GM18519 (cell line): ENCODE measurements around the gene ZFP1.

Experiments
- ATAC-seq: cut with Tn5 transposase; IDR thresholded peaks from one replicate; pipeline ENCODE4 v1.9.1; 2021; ENCODE audit warnings: mild to moderate bottlenecking, moderate library complexity; ENCODE audit not compliant: unreplicated experiment, low FRiP score

Gene ZFP1

GRCh38 chr16:75148311-75149195, at the start of gene ZFP1:
Gene ZFP1, plus strand, starts transcription at chr16:75148524. Its CDS starts 4,428 bp downstream, at chr16:75152952.
- peak; percentile 75 for ATAC-seq

- no peak for ATAC-seq
These were observed 49.2 kb upstream of the ZFP1 start for GRCh38 chr16:75099075-75099667.

GRCh38 chr16:75099738-75100602, 48.4 kb upstream of the ZFP1 start:
- ATAC-seq: no peak

DNA sequence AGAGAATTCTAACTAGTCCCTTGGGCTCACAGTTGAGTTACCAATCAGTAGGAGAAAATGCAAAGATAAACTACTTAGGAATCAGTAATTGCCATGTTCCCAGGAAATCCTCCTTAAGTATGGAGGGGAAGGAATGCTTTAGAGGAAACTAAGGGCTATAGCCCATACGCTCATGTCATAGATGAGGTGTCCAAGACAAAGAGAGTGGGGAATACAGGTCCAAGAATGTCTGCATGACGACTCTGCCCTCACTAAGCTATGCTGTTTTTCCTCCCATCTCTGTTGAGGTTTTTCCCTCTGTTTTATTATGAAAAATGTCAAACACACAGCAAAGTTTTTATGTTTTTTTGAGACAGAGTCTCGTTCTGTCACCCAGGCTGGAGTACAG, 47.7 kb upstream of the ZFP1 start:
- ATAC-seq: no peak

DNA sequence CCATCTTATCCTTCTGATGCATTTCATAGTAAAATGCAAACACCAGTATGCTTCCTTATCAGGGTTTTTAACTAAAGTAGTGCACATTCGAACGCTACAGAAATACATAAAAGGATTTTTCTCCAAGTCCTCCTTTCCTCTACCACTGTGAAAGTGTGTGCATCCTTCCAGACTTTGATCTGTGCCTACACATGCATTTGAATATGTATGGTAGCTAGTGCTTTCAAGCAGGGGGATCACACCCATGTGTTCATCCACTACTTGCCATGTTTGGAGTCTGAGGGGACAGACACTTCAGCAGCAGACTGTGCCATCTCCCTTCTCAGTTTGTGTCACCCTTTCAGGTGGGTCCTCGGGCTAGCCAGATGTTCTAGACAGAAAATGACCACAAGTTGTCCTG, 46.7 kb upstream of the ZFP1 start:
- no peak for ATAC-seq

DNA sequence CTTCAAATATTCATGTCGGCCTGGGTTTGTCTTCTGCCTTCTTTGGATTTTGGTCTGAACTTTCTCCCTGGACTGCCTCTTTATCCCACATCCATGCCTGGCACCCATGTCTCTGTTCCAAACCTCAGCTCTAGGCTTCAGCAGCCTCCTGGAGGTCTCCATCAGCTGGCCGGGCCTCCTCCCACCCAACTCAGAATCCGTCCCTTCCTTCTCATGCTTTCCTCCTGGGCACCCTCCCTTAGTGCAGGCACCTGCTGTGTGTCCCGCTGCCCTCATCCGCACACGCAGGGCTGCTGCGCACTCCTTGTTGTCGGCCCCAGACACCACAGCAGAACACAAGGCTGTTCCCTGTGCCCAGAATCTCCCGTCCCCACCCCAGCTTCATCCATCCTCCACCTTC, 45.7 kb upstream of the ZFP1 start:
- ATAC-seq: no peak

- ATAC-seq: no peak
These were observed 44.3 kb upstream of the ZFP1 start for GRCh38 chr16:75103994-75104393.

GRCh38 chr16:75104836-75105235, 43.5 kb upstream of the ZFP1 start:
- no peak for ATAC-seq

DNA sequence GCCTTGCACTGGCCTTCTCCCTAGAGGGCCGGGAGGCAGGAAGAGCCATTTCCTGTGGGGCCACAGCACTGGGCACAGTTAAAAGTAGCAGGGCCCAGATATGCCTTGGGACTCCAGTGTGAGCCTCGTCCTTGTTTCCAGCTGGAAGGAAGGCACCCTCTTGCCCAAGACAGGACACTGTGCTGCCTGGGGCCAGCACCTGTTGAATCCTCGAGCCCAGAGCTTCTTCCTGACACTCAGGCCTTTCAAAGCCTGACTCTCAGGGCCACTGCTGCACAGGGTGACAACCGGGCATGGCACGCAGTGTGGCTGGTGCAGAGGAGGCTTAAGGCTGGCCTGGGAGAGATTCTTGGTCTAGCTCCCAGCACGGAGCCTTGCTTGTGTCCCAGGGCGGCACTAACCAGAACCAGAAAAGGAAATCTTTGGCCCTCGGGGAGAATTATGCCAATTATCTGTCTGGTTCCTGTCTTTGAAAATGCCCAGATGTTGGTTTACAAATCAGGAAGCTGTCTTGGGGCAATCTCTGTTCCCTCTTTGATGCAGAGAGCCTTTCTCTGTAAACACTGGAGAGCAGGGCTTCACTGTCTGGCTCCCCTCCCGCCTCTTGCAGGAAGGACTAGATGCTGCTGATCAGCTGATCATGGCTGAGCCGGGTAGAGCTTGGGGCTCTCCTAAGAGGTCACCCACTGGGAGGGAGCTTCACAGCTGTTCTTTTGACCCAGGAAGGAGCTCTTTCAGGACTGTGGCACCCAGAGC, 42.8 kb upstream of the ZFP1 start:
- ATAC-seq: no peak

DNA sequence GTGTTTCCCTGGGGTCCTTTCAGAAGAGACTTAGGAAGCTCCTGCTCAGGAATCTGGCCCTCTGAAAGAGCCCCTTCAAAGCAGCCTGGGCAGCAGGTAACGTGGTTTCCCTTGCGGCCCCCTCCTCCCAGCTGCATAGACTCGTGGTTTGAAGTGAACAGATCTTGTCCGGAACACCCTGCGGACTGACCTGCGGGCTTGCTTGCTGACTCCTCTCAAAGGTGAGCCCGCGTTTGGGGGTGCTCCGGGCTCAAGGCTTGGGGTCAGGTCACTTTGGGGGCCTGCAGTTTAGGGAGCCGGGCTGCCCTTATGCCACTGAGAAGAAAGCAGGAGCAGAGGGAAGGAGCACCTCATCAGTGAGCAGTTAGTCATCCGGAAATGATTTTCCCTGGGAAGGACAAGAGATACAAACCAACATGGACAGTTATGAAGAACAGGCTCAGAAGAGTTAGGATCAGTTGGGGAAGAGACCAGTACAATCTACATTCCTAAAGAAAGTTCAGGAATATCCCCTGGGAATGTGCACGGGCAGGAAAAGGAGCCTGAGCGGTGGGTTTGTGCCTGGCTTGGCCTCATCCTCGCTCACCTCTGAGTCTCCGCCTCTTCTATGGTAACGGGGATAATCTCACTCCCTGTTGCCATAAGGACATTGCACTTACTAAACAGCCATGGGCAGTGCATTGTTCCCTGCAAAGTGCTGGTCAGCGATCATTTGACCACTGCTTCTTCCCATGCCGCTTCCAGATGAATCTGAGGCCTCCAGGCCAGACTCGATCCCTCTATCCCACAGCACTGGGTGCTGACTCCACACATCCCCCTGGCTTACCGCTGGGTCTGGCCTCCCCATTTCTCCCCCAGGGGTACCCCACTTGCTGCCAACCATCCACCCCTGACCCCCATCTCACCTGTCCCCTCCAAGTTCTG, 41.7 kb upstream of the ZFP1 start:
- no peak for ATAC-seq

DNA sequence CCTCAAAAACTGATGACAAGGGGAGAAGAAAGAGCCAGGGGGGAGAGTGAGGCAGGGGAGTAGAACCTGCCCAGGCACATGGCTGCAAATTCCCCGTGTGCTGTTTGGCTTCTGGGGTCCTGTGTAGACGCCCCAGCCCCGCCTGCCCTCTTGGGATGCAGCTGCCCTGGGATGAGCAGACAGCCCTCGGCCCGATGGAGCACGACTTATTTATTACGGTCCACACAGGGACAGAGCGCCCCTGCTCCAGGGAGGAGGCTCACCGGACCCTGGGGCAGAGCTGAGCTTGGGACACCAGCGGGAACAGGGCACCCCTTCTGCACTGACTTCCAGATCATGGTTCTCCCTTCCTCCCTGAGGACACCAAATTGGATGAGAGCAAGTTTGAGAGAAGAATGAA, 40.8 kb upstream of the ZFP1 start:
- no peak for ATAC-seq

- ATAC-seq: no peak
These were observed 39.3 kb upstream of the ZFP1 start for GRCh38 chr16:75108792-75109731.

GRCh38 chr16:75109732-75110243, 38.5 kb upstream of the ZFP1 start:
- no peak for ATAC-seq

DNA sequence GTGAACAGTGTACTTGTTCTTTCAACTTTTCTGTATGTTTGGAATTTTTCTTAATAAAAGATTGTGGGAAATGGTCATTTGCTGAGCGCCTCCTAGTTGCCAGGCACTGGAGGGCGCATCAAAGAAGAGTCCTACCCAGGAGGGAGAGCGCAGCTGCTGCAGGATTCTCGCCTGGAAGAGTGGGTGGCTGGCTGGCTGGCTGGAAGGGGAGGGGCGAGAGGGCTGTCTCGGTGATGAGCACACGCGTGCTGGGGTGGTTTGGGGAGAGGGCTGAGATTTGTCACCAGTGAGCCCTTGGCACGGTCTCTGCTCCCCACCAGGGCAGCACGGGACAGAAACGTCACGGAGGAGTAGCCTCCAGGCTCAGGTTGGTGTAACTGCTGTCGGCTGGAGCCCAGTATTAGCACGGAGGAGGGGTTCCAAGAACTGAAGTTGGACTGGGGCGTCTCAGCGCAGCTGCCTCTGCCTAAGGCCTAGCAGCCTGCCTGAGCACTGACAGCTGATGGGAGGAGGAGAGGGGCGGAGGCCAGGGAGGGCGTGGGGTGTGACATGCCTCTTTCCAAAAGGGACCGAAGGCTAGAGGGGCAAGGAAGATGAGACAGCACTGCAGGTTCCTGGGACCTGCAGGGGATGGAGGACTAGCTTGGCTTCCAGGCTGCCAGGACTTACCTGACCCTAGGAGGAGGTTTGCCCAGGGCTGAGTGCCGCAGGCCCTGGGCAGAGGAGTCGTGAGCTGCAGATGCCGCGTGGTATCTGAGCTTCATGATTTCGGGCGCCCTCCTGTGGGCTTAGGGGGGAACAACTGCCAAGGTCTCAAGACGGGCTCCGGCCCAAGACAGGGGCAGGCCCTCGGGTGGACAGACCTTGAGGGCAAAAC, 37.4 kb upstream of the ZFP1 start:
- ATAC-seq: peak; percentile 51

DNA sequence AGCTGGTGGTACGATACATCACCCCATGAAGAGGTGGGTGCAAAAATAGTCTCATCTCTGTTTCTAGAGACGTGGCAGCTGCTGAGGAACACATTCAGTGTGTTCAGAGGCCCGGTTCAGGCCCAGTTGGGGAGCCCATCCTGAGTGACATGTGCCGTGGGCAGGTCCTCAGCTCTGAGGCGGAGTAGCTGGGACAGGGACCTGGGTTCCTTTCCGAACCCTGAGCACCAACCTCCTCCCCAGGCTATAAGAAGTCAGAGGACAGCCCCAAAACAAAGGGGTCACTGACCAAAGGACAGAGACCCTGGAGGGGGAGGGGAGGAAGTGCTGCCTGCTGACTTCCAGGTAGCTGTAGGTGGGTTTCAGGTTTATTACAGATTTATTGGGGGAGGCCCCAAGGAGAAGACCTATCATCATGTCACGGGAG, 36.8 kb upstream of the ZFP1 start:
- ATAC-seq: peak; percentile 17

DNA sequence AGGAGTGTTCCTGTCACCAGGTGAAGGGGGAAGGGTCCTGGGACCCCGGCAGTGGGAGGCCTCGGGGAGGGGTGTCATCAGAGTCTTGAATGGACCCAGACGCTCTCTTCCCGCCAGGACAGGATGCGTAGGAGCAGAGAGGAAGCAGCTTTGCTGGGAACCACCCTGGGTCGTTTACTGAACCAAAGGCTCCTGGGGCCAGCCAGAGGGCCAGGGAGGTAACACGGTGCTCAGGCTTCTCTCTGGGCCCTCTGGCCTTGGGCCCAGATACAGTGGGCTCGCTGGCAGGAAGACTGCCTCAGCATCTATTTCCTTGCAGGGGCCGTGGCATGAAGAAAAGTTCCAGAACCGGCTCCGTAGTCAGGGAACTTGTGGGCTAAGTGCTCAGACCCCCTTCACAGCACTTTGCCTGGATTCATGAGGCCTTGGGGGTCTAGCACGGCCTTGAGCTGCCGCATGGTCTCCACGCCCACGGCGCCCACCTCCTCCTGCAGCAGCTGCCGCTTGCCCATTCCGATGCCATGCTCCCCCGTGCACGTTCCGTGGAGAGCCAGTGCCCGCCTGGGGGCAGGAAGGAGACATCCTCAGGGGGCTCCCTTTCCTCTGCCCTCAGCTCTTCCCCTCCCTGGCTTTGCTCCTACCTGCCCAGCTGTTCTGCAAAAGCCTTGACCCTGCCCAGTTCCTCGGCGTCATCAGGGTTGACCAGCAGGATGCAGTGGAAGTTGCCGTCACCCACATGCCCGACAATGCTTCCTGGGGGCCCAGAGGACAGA, 36.2 kb upstream of the ZFP1 start:
- ATAC-seq: no peak
